Left ventricle myocardium inferior (tissue), 1 donor: ENCODE data around the gene NEDD4L. TPM values are rescaled to one million over a fixed set of nuclear protein-coding genes. Genes with fewer than 3 reads are reported as not detected.
"Not testable (repeated sequence)": the region's sequence is repeated elsewhere in the genome, so short reads cannot be mapped to it uniquely, and the experiment has no call there.

Experiments
- DNase-seq: peaks from one replicate; pipeline ENCODE4 v3.0.0-alpha.2; 2020
- H3K27ac ChIP-seq: fragments of 200-600 bp; replicated peaks from 2 replicates; pipeline ENCODE4 v1.8.0; 2021
- H3K27me3 ChIP-seq: fragments of 200-600 bp; 2 replicates; pipeline ENCODE4 v1.8.0; 2021; ENCODE audit warnings: low read depth
- H3K36me3 ChIP-seq: fragments of 200-600 bp; 2 replicates; pipeline ENCODE4 v1.8.0; 2021
- H3K4me1 ChIP-seq: fragments of 200-600 bp; 2 replicates; pipeline ENCODE4 v1.8.0; 2021
- H3K4me3 ChIP-seq: fragments of 200-600 bp; 2 replicates; pipeline ENCODE4 v1.8.0; 2021; ENCODE audit warnings: mild to moderate bottlenecking, moderate library complexity
- H3K9me3 ChIP-seq: fragments of 200-600 bp; replicated peaks from 2 replicates; pipeline ENCODE4 v1.8.0; 2021
- CTCF ChIP-seq: fragments of 200-600 bp; IDR thresholded peaks from 2 replicates; pipeline ENCODE4 v1.8.0; 2021; ENCODE audit warnings: antibody characterized with exemption, mild to moderate bottlenecking, borderline replicate concordance
- intact Hi-C: fragments of 100-400 bp; cut with micrococcal nuclease; formaldehyde crosslinking; loops from one replicate; pipeline ENCODE4 v1.11.0; 2022
- total RNA-seq: library from RNA; stranded (reverse); fragmentation: NEBNext Ultra II Directional; extraction: Animal tissue kit (Norgen Biotek cat#: 25700); gene quantifications from one replicate; pipeline ENCODE4 v1.2.1, GENCODE V29; 2021
- donor health status: DM: no; HTN: yes; CAD: no; lungs with severe emphysema.

Gene NEDD4L
- total RNA-seq, 1 donor from 2014 or later: 45.8 TPM

- TF ChIP-seq CTCF: no peak
- Histone ChIP-seq H3K4me1 (peaks cover 90% of the 10 kb centered on the region), H3K4me3 (no peak overlapping the region), H3K27me3 (no peaks in the 10 kb centered on the region), H3K27ac (peak overlapping the region; percentile 55), H3K36me3 (no peaks in the 10 kb centered on the region), H3K9me3 (no peaks in the 10 kb centered on the region)
- DNase-seq: no peak
- intact Hi-C loops: no loop called here
Observed at GRCh38 chr18:58272779-58273435, 228.9 kb downstream of the NEDD4L start.

GRCh38 chr18:58275176-58275575, 231.2 kb downstream of the NEDD4L start:
- peak overlapping the region; percentile 68 for H3K27ac ChIP-seq
- peaks cover 83% of the 10 kb centered on the region for H3K4me1 ChIP-seq
- TF ChIP-seq CTCF: no peak
- DNase-seq: no peak
- no peaks in the 10 kb centered on the region for H3K27me3 ChIP-seq
- no peaks in the 10 kb centered on the region for H3K36me3 ChIP-seq
- H3K4me3 ChIP-seq: no peak overlapping the region
- intact Hi-C loops: no loop called here
- no peaks in the 10 kb centered on the region for H3K9me3 ChIP-seq

- Histone ChIP-seq H3K4me1 (peaks cover 81% of the 10 kb centered on the region), H3K36me3 (no peaks in the 10 kb centered on the region), H3K4me3 (peak overlapping the region; percentile 45), H3K9me3 (no peaks in the 10 kb centered on the region), H3K27me3 (no peaks in the 10 kb centered on the region), H3K27ac (peak overlapping the region; percentile 68)
- TF ChIP-seq CTCF: no peak
- DNase-seq: no peak
- intact Hi-C loops: no loop called here
Observed at GRCh38 chr18:58276789-58277739, 233.0 kb downstream of the NEDD4L start.

- Histone ChIP-seq H3K36me3 (no peaks in the 10 kb centered on the region), H3K27ac (peak overlapping the region; percentile 27), H3K9me3 (no peaks in the 10 kb centered on the region), H3K4me1 (peaks cover 62% of the 10 kb centered on the region), H3K27me3 (no peaks in the 10 kb centered on the region), H3K4me3 (no peak overlapping the region)
- intact Hi-C loops: no loop called here
- TF ChIP-seq CTCF: no peak
- no peak for DNase-seq
Observed at GRCh38 chr18:58279504-58280175, 235.6 kb downstream of the NEDD4L start.

GRCh38 chr18:58280191-58280590, 236.2 kb downstream of the NEDD4L start:
- no peak for TF ChIP-seq CTCF
- H3K9me3 ChIP-seq: no peaks in the 10 kb centered on the region
- peak overlapping the region; percentile 27 for H3K27ac ChIP-seq
- no peaks in the 10 kb centered on the region for H3K27me3 ChIP-seq
- DNase-seq: no peak
- H3K36me3 ChIP-seq: no peaks in the 10 kb centered on the region
- peaks cover 62% of the 10 kb centered on the region for H3K4me1 ChIP-seq
- intact Hi-C loops: no loop called here
- no peak overlapping the region for H3K4me3 ChIP-seq

- H3K27me3 ChIP-seq, H3K9me3 ChIP-seq, intact Hi-C loops, H3K4me3 ChIP-seq, H3K36me3 ChIP-seq, H3K27ac ChIP-seq, DNase-seq: not testable (repeated sequence)
- H3K4me1 ChIP-seq: peaks cover 65% of the 10 kb centered on the region
Observed at GRCh38 chr18:58282872-58283271, 238.8 kb downstream of the NEDD4L start.
